RPMI7951 (cell line): Measurements from ENCODE around the gene PSME2. TPM values are rescaled to one million over a fixed set of nuclear protein-coding genes. Genes with fewer than 3 reads are reported as not detected.

ENCODE experiments used
- DNase-seq: peaks from one replicate; pipeline ENCODE4 v3.0.0-alpha.2; 2012; ENCODE audit warnings: low read depth
- total RNA-seq: library from RNA; depleted of rRNA; stranded (reverse); fragments of >200 nt; shearing (Covaris generic); gene quantifications from 2 replicates; pipeline ENCODE4 v1.2.3, GENCODE V29; 2014; rRNA removed

The PSME2 gene
- total RNA-seq, 1 experiment from 2014 or later: 262 TPM

DNA sequence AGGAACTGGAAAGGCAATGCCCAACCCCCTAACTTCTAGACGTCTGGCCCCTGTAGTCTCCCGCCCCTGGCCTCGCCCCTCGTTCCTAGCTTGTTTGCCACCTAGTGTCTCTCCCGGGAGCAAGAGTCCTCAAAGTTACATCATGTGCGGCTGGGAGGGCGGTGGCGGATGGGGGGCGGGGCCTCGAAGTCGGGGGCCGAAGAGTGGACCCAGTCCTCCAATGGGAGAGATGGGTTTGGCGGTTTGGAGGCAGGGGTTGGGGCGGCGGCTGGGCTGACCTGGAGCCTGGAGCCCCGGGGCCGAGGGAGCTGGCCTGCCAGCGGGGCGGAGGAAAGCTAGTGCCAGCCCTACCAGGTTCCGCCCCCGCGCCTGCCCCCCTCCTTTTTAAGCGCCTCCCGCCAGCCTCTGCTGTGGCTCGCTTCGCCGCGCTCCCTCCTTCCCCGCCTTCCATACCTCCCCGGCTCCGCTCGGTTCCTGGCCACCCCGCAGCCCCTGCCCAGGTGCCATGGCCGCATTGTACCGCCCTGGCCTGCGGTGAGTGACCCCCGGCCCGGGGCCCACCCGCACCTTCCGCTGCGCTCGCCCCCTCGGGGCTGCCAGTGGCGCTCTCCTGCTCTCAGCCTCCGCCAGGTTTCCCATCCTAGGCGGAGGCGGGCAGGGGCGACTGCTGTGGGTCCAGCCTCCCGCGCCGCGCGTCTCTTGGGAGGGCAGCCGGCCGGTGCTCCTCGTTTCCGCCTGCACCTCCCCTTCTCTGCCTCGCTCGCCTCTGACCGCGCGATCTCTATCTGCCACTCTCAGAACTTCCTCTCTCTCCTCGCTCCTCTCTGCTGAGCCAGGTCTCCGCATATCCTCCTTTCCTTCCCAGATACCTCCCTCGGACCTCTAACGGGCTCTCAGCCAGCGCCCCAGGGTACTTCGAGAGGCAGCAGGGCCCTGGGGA, 52.2 kb downstream of the PSME2 start, which contains the start of gene PCK2:
Gene PCK2, plus strand, starts transcription at position 411 of the 940 bp plus-strand sequence. Its CDS starts 95 bp downstream, at position 506.
- DNase-seq: peak; percentile 91

Other genes starting within 250 kb of the PSME2 start
- gene DHRS4, start 192.8 kb downstream of the PSME2 start, total RNA-seq: 25.1 and 48.0 TPM in 2 replicates
- 15.9 and 16.5 TPM in 2 replicates for gene DHRS4L2, start 157.7 kb downstream of the PSME2 start, total RNA-seq
- gene CARMIL3, start 94.6 kb downstream of the PSME2 start, total RNA-seq: under 0.01 and 0.12 TPM in 2 replicates
- not detected in 2 replicates for gene CPNE6, start 75.0 kb downstream of the PSME2 start, total RNA-seq
- 12.3 and 12.5 TPM in 2 replicates for gene PCK2, start 52.3 kb downstream of the PSME2 start, total RNA-seq
- 42.9 and 57.1 TPM in 2 replicates for gene DCAF11, start 31.8 kb downstream of the PSME2 start, total RNA-seq
- 0.60 and 1.5 TPM in 2 replicates for gene NRL, start 31.7 kb downstream of the PSME2 start, total RNA-seq
- 0.20 TPM in 1 of 2 replicates, not detected in the other for gene FITM1, start 16.0 kb downstream of the PSME2 start, total RNA-seq
- 294 and 310 TPM in 2 replicates for gene PSME1, start 10.4 kb downstream of the PSME2 start, total RNA-seq
- gene EMC9, start 5.0 kb downstream of the PSME2 start, total RNA-seq: 25.8 and 32.6 TPM in 2 replicates
- 28.5 and 37.8 TPM in 2 replicates for gene RNF31, start 888 bp upstream of the PSME2 start, total RNA-seq
- 39.3 and 54.4 TPM in 2 replicates for gene IRF9, start 14.7 kb upstream of the PSME2 start, total RNA-seq
- gene REC8, start 25.5 kb upstream of the PSME2 start, total RNA-seq: 0.39 and 1.1 TPM in 2 replicates
- gene IPO4, start 42.2 kb upstream of the PSME2 start, total RNA-seq: 22.9 and 30.9 TPM in 2 replicates
- gene TM9SF1, start 48.8 kb upstream of the PSME2 start, total RNA-seq: 52.5 and 69.2 TPM in 2 replicates
- not detected in 2 replicates for gene TSSK4, start 59.1 kb upstream of the PSME2 start, total RNA-seq
- 13.5 and 39.7 TPM in 2 replicates for gene CHMP4A, start 66.9 kb upstream of the PSME2 start, total RNA-seq
- gene MDP1, start 69.5 kb upstream of the PSME2 start, total RNA-seq: 23.3 and 26.2 TPM in 2 replicates
- gene NEDD8, start 85.8 kb upstream of the PSME2 start, total RNA-seq: 306 and 349 TPM in 2 replicates
- gene GMPR2, start 86.3 kb upstream of the PSME2 start, total RNA-seq: 51.2 and 52.9 TPM in 2 replicates
- gene TINF2, start 96.0 kb upstream of the PSME2 start, total RNA-seq: 39.5 and 42.9 TPM in 2 replicates
- gene TGM1, start 116.6 kb upstream of the PSME2 start, total RNA-seq: 0.60 and 0.78 TPM in 2 replicates
- gene RABGGTA, start 125.0 kb upstream of the PSME2 start, total RNA-seq: 15.8 and 20.2 TPM in 2 replicates
- 12.6 and 15.6 TPM in 2 replicates for gene DHRS1, start 153.2 kb upstream of the PSME2 start, total RNA-seq
- 10.7 and 10.8 TPM in 2 replicates for gene NOP9, start 153.2 kb upstream of the PSME2 start, total RNA-seq
- not detected in 2 replicates for gene CIDEB, start 161.4 kb upstream of the PSME2 start, total RNA-seq
- 0.72 and 0.88 TPM in 2 replicates for gene LTB4R2, start 163.5 kb upstream of the PSME2 start, total RNA-seq
- gene LTB4R, start 164.9 kb upstream of the PSME2 start, total RNA-seq: 0.48 and 0.59 TPM in 2 replicates
- gene ADCY4, start 188.5 kb upstream of the PSME2 start, total RNA-seq: not detected in 2 replicates
- gene RIPK3, start 193.4 kb upstream of the PSME2 start, total RNA-seq: 0.60 and 1.3 TPM in 2 replicates
- gene NFATC4, start 221.6 kb upstream of the PSME2 start, total RNA-seq: 10.6 and 13.1 TPM in 2 replicates